SK-N-SH (cell line): ENCODE measurements around the gene RBBP8. TPM values are rescaled to one million over a fixed set of nuclear protein-coding genes. Genes with fewer than 3 reads are reported as not detected.

ENCODE experiments used
- CTCF ChIA-PET: fragments of 300-600, 350-600 bp; formaldehyde crosslinking; extraction: SDS; loops from one replicate; lab custom pipeline; 2021; lab: Yijun Ruan, JAX
- POLR2A ChIA-PET: fragments of 350-600 bp; sonication (Branson Sonifier 250); formaldehyde crosslinking; extraction: SDS; loops from one replicate; lab custom pipeline; 2020; ENCODE audit warnings: antibody characterized with exemption, inconsistent platforms; lab: Yijun Ruan, JAX
- DNase-seq: peaks from one replicate; pipeline ENCODE4 v3.0.0; 2012
- H2AFZ ChIP-seq: fragments of 200-600 bp; sonication (generic); 2 replicates; pipeline ENCODE4 v1.8.1; 2016; ENCODE audit warnings: antibody characterized with exemption, mild to moderate bottlenecking, low read depth
- H3F3A ChIP-seq: fragments of 200-600 bp; sonication (generic); replicated peaks from 2 replicates; pipeline ENCODE3; 2016; ENCODE audit warnings: antibody characterized with exemption, mild to moderate bottlenecking; ENCODE audit not compliant: insufficient read depth
- H3K27ac ChIP-seq, 2 experiments: fragments of 200-500 bp in 1 of 2; fragments of 200-600 bp in 1 of 2; sonication (Bioruptor generic) in 1 of 2; sonication (generic), shearing (Covaris generic) in 1 of 2; 2 replicates each; pipeline versions ENCODE4 v1.5.1 to v1.6.1; 2014 to 2016; ENCODE audit warnings: low read depth in 2 of 2, inconsistent platforms in 1 of 2, low read length in 1 of 2, mild to moderate bottlenecking in 1 of 2, mixed read lengths in 1 of 2
- H3K27me3 ChIP-seq: fragments of 200-600 bp; sonication (generic), shearing (Covaris generic); 2 replicates; pipeline ENCODE4 v1.6.1; 2016; ENCODE audit warnings: mixed run types; ENCODE audit not compliant: insufficient read depth
- H3K36me3 ChIP-seq, 2 experiments: fragments of 200-500 bp in 1 of 2; fragments of 200-600 bp in 1 of 2; sonication (Bioruptor generic) in 1 of 2; sonication (generic) in 1 of 2; replicated peaks in 1 of 2; 2 replicates each; pipeline versions ENCODE3 to v1.5.1; 2014 to 2016; ENCODE audit warnings: low read length in 1 of 2, mild to moderate bottlenecking in 1 of 2; ENCODE audit not compliant: insufficient read depth in 2 of 2, control insufficient read depth in 1 of 2
- H3K4me1 ChIP-seq, 2 experiments: fragments of 200-500 bp in 1 of 2; fragments of 200-600 bp in 1 of 2; sonication (Bioruptor generic) in 1 of 2; sonication (generic), shearing (Covaris generic) in 1 of 2; 2 replicates each; pipeline versions ENCODE4 v1.5.1 to v1.6.1; 2014 to 2016; ENCODE audit warnings: low read depth in 1 of 2, low read length in 1 of 2, mixed run types in 1 of 2; ENCODE audit not compliant: insufficient read depth in 2 of 2, control insufficient read depth in 1 of 2
- H3K4me2 ChIP-seq: fragments of 200-600 bp; sonication (generic), shearing (Covaris generic); 2 replicates; pipeline ENCODE4 v1.6.1; 2017; ENCODE audit warnings: mixed run types
- H3K4me3 ChIP-seq, 2 experiments: fragments of 200-500 bp in 1 of 2; fragments of 200-600 bp in 1 of 2; sonication (Bioruptor generic) in 1 of 2; sonication (generic), shearing (Covaris generic) in 1 of 2; 2 replicates each; pipeline versions ENCODE4 v1.5.1 to v1.8.1; 2014 to 2016; ENCODE audit warnings: low read depth in 2 of 2, inconsistent platforms in 1 of 2, low read length in 1 of 2, mild to moderate bottlenecking in 1 of 2, mixed read lengths in 1 of 2, moderate library complexity in 1 of 2
- H3K79me2 ChIP-seq: fragments of 200-600 bp; sonication (generic); 2 replicates; pipeline ENCODE4 v1.8.1; 2017; ENCODE audit warnings: mild to moderate bottlenecking; ENCODE audit not compliant: insufficient read depth
- H3K9ac ChIP-seq: fragments of 200-600 bp; sonication (generic); 2 replicates; pipeline ENCODE4 v1.6.1; 2017; ENCODE audit warnings: mixed run types
- H3K9me2 ChIP-seq: fragments of 200-600 bp; sonication (generic); 2 replicates; pipeline ENCODE4 v1.6.1; 2017; ENCODE audit warnings: mixed run types
- H3K9me3 ChIP-seq: fragments of 200-600 bp; sonication (generic); 2 replicates; pipeline ENCODE4 v1.6.1; 2017; ENCODE audit warnings: mixed run types, mild to moderate bottlenecking, moderate library complexity
- H4K20me1 ChIP-seq: fragments of 200-600 bp; sonication (generic); 2 replicates; pipeline ENCODE4 v1.6.1; 2017; ENCODE audit warnings: mild to moderate bottlenecking, mixed run types; ENCODE audit not compliant: insufficient read depth
- CTCF ChIP-seq: fragments of 200-600 bp; sonication (generic); IDR thresholded peaks from 2 replicates; pipeline ENCODE4 v1.6.1; 2017; ENCODE audit warnings: antibody characterized with exemption, mild to moderate bottlenecking, moderate library complexity
- ELF1 ChIP-seq: IDR thresholded peaks from 2 replicates; pipeline ENCODE4 v1.4.0; 2012
- EP300 ChIP-seq, 2 experiments: IDR thresholded peaks; 2 replicates each; pipeline versions ENCODE4 v1.4.0 to v1.6.1; 2012; ENCODE audit warnings: borderline replicate concordance in 1 of 2, low read depth in 1 of 2, low read length in 1 of 2
- FOSL2 ChIP-seq: IDR thresholded peaks from 2 replicates; pipeline ENCODE4 v1.4.0; 2012; ENCODE audit warnings: low read depth, mild to moderate bottlenecking, moderate library complexity, borderline replicate concordance
- FOXJ3 ChIP-seq: sonication (generic); formaldehyde crosslinking; IDR thresholded peaks from 2 replicates; pipeline ENCODE4 v1.5.1; 2020; ENCODE audit warnings: mild to moderate bottlenecking, missing genetic modification reagents
- FOXM1 ChIP-seq: IDR thresholded peaks from 2 replicates; pipeline ENCODE4 v1.4.0; 2012; ENCODE audit warnings: low read depth, mild to moderate bottlenecking
- GABPA ChIP-seq: IDR thresholded peaks from 2 replicates; pipeline ENCODE4 v1.4.0; 2012; ENCODE audit warnings: low read depth, mild to moderate bottlenecking
- IRF3 ChIP-seq: fragments of 150-350 bp; IDR thresholded peaks from 2 replicates; pipeline ENCODE4 v1.6.1; 2016; ENCODE audit warnings: mild to moderate bottlenecking, low read depth, low read length
- JUND ChIP-seq: IDR thresholded peaks from 2 replicates; pipeline ENCODE4 v1.4.0; 2012
- MXI1 ChIP-seq: IDR thresholded peaks from 2 replicates; pipeline ENCODE4 v1.6.1; 2012; ENCODE audit warnings: mild to moderate bottlenecking, low read depth, low read length, improper control_type of control experiment
- NFIC ChIP-seq: IDR thresholded peaks from 2 replicates; pipeline ENCODE4 v1.4.0; 2012; ENCODE audit warnings: borderline replicate concordance
- PBX3 ChIP-seq: IDR thresholded peaks from 2 replicates; pipeline ENCODE4; 2012
- RAD21 ChIP-seq: IDR thresholded peaks from 2 replicates; pipeline ENCODE4 v1.6.1; 2012; ENCODE audit warnings: mild to moderate bottlenecking, low read length
- REST ChIP-seq: IDR thresholded peaks from 2 replicates; pipeline ENCODE4 v1.6.1; 2012; ENCODE audit warnings: mild to moderate bottlenecking, low read depth, low read length, moderate library complexity
- RFX5 ChIP-seq: IDR thresholded peaks from 2 replicates; pipeline ENCODE4 v1.6.1; 2012; ENCODE audit warnings: mild to moderate bottlenecking, improper control_type of control experiment, low read length
- SMC3 ChIP-seq: IDR thresholded peaks from 2 replicates; pipeline ENCODE4 v1.6.1; 2012; ENCODE audit warnings: low read depth, low read length, improper control_type of control experiment
- TEAD4 ChIP-seq: IDR thresholded peaks from 2 replicates; pipeline ENCODE4 v1.4.0; 2012; ENCODE audit warnings: mild to moderate bottlenecking, borderline replicate concordance; ENCODE audit not compliant: insufficient read depth
- USF1 ChIP-seq: IDR thresholded peaks from 2 replicates; pipeline ENCODE4 v1.4.0; 2012; ENCODE audit warnings: low read depth, borderline replicate concordance
- YY1 ChIP-seq: IDR thresholded peaks from 2 replicates; pipeline ENCODE4 v1.4.0; 2012; ENCODE audit warnings: low read depth, mild to moderate bottlenecking
- ZBTB33 ChIP-seq: IDR thresholded peaks from 2 replicates; pipeline ENCODE4 v1.4.0; 2012; ENCODE audit warnings: low read depth, borderline replicate concordance
- WGBS: methylation state at CpG from one replicate; pipeline ENCODE4 v1.1.6; 2017; ENCODE audit warnings: low lambda C conversion rate; 5-methylcytosine and 5-hydroxymethylcytosine counted together
- polyA plus RNA-seq, 3 experiments: library from polyadenylated mRNA; depleted of rRNA; stranded (reverse); fragments of >200 nt; gene quantifications; 2 replicates each; pipeline ENCODE4 v1.2.3, GENCODE V29; 2012

RBBP8 gene
- polyA plus RNA-seq, 1 of the 3 experiments (the other 2 are of a cell fraction) = 9.6 TPM

- Histone ChIP-seq H4K20me1 (no peaks in the 10 kb centered on the region), H3K4me2 (no peak overlapping the region), H3K9me2 (no peaks in the 10 kb centered on the region), H3K27ac (no peak overlapping the region), H3K9me3 (no peaks in the 10 kb centered on the region), H3K27me3 (no peaks in the 10 kb centered on the region), H3K79me2 (no peaks in the 10 kb centered on the region), H3K4me1 (peaks cover 0 to 21% of the 10 kb centered on the region in 2 experiments; a peak in 1 of 4 replicates), H3F3A (no peaks in the 10 kb centered on the region), H3K9ac (no peak overlapping the region), H3K4me3 (no peak overlapping the region), H2AFZ (no peak overlapping the region), H3K36me3 (no peaks in the 10 kb centered on the region)
- POLR2A ChIA-PET = no interaction called here
- no peak for DNase-seq
- CTCF ChIA-PET = interaction anchor here (2.1 kb wide), 1 partner anchor 356 kb away, joined by 6 read pairs; no protein-coding TSS in a partner anchor
- 79% methylated on average over 4 of the region's 4 CpGs for WGBS
- TF ChIP-seq NFIC = no peak
- TF ChIP-seq ELF1 = no peak
- no peak for TF ChIP-seq RAD21
- no peak for TF ChIP-seq USF1
- no peak for TF ChIP-seq YY1
- no peak for TF ChIP-seq FOXM1
- TF ChIP-seq FOXJ3 (CRISPR knock-in tag) = no peak
- TF ChIP-seq ZBTB33 = no peak
- TF ChIP-seq REST = no peak
- TF ChIP-seq IRF3 = no peak
- TF ChIP-seq MXI1 = no peak
- no peak for TF ChIP-seq RFX5
- TF ChIP-seq SMC3 = no peak
- no peak; a peak in 1 of 4 replicates for TF ChIP-seq EP300 (IDR thresholded peaks at IDR 0.05; ENCODE audit: borderline replicate concordance in 1 of 2, low read depth in 1 of 2, low read length in 1 of 2)
- no peak for TF ChIP-seq CTCF
- no peak for TF ChIP-seq TEAD4
- no peak for TF ChIP-seq FOSL2
- TF ChIP-seq PBX3 = no peak
- TF ChIP-seq GABPA = no peak
- no peak for TF ChIP-seq JUND
These were observed 123.2 kb downstream of the RBBP8 start for GRCh38 chr18:23056315-23056714.
